T47D (cell line): Measurements from ENCODE around the gene SMPX.
"Not testable (repeated sequence)": the region's sequence is repeated elsewhere in the genome, so short reads cannot be mapped to it uniquely, and the experiment has no call there.

Source experiments
- DNase-seq, 2 experiments: peaks; one replicate each; pipeline versions ENCODE4 v3.0.0 to v3.0.0-alpha.2; 2011 to 2012; ENCODE audit warnings: low read depth in 1 of 2, low spot score in 1 of 2
- JUND ChIP-seq: IDR thresholded peaks from 2 replicates; pipeline ENCODE4 v1.6.1; 2012; ENCODE audit warnings: low read depth
- in situ Hi-C: cut with HindIII; loops from 2 replicates; pipeline ENCODE4 v1.10.0; 2016; ENCODE audit warnings: low sequenced_read_pairs, low pct_unique_long_range_greater_than_20kb

Gene SMPX

DNA sequence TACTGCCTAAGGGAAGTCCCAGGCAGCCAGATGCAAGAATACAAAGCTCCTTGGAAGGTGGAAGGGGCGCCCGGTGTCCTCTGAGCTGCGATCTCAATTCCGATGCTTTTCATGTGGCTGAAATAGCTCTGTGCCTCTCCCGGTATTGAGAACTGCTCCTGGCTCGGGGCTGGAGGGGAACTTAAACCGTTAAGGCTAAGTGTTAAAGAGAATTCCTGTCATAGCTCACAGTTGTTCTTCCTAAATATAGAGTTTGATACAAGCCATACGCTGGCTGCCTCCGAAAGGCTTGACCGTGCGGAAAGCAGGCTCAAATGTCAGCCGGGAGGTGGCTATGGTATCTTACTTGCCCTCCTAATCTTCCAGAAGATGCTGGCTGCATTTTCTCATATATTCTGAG is at the start of gene SMPX:
TSS of gene SMPX (minus strand) at position 157 of the 400 bp plus-strand sequence. CDS start 3,826 bp downstream, outside the sequence.
- DNase-seq, result no peak
- in situ Hi-C loops, result no loop called here
- no peak for TF ChIP-seq JUND

- DNase-seq, result no peak
- in situ Hi-C loops, result no loop called here
- TF ChIP-seq JUND, result no peak
Observed at GRCh38 chrX:21806691-21807090, 48.8 kb upstream of the SMPX start.

GRCh38 chrX:21802839-21803238 is 44.9 kb upstream of the SMPX start:
- no peak for DNase-seq
- TF ChIP-seq JUND, result no peak

GRCh38 chrX:21802054-21802670 is 44.2 kb upstream of the SMPX start:
- in situ Hi-C loops, result no loop called here
- TF ChIP-seq JUND, result no peak
- DNase-seq, result no peak

More at GRCh38 chrX:21802839-21803238, 44.9 kb upstream of the SMPX start:
- in situ Hi-C loops, result no loop called here

DNA sequence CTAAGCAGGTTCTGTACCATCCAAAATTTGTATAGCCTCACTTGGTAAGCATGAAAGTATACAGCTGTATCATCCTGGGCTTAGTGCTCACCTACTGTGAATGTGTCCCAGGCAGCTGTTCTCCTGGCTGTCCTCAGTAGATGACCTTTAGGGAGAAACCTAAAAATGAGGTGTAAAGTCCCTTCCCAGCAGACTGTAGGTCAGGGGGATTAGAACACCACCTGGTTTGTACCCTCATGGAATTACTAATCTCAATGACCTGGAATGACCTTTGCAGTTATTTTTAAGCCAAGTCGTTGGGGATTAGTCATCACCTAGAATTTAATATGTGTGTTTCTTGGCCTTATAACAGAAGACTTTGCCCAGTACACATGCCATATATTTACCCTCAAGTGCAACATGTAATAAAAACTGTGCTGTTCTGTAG is 42.4 kb upstream of the SMPX start:
- in situ Hi-C loops, result no loop called here
- DNase-seq, result no peak

GRCh38 chrX:21799767-21800166 is 41.9 kb upstream of the SMPX start:
- no peak for DNase-seq
- in situ Hi-C loops, result no loop called here
- TF ChIP-seq JUND, result no peak

More for the DNA sequence above, 42.4 kb upstream of the SMPX start:
- no peak for TF ChIP-seq JUND

- no peak for TF ChIP-seq JUND
- no peak for DNase-seq
- in situ Hi-C loops, result no loop called here
Observed at GRCh38 chrX:21798677-21799219, 40.8 kb upstream of the SMPX start.

GRCh38 chrX:21781976-21782375 is 24.1 kb upstream of the SMPX start:
- DNase-seq, result no peak
- TF ChIP-seq JUND, result no peak
- in situ Hi-C loops, result no loop called here

- in situ Hi-C loops, result no loop called here
- no peak for DNase-seq
- no peak for TF ChIP-seq JUND
Observed at GRCh38 chrX:21781525-21781924, 23.6 kb upstream of the SMPX start.

GRCh38 chrX:21779095-21779494 is 21.2 kb upstream of the SMPX start:
- in situ Hi-C loops, result no loop called here
- TF ChIP-seq JUND, result no peak
- no peak for DNase-seq

DNA sequence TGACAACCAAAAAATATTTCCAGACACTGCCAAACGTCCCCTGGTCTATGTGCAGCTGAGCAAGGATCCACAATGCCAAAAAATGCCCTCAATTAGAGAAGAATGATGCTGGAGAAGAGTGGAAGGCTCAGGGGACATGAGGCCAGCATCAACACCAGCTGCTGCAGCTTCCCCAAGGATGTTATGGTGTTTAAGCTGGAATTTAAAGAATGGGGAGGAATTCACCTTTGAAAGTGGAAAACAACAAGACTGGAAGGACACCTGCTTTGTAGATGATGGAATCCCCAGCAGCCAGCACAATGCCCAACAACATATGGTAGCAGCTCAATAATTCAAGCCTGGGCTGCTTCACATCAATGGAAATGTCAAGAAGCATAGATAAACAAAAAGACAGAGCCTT is 20.3 kb upstream of the SMPX start:
- no peak for DNase-seq
- no peak for TF ChIP-seq JUND
- in situ Hi-C loops, result no loop called here

GRCh38 chrX:21775128-21775527 is 17.2 kb upstream of the SMPX start:
- DNase-seq, in situ Hi-C loops: not testable (repeated sequence)

- DNase-seq, in situ Hi-C loops: not testable (repeated sequence)
Observed at GRCh38 chrX:21773036-21773435, 15.1 kb upstream of the SMPX start.

GRCh38 chrX:21770631-21771321 is 12.9 kb upstream of the SMPX start:
- in situ Hi-C loops, result no loop called here
- TF ChIP-seq JUND, result no peak
- DNase-seq, result no peak
